Activated gamma-delta T cell treated with anti-CD3 and anti-CD28 coated beads, Interleukin-2, amount 50 U/mL, for 16 hours (primary cell): ENCODE results near the gene SAMD15.
"Not testable (repeated sequence)": the region's sequence is repeated elsewhere in the genome, so short reads cannot be mapped to it uniquely, and the experiment has no call there.

ENCODE experiments used
- DNase-seq: peaks from one replicate; pipeline ENCODE4 v3.0.0-alpha.2; 2020; ENCODE audit warnings: low read depth

The SAMD15 gene

GRCh38 chr14:77376771-77377501 is at the start of gene SAMD15, which contains the start of gene TMED8:
TSS of gene SAMD15 (plus strand) at chr14:77377379. CDS start at chr14:77377419, 40 bp downstream.
TSS of gene TMED8 (minus strand) at chr14:77377094. CDS start at chr14:77377053, 41 bp downstream.
- DNase-seq = peak; percentile 68

GRCh38 chr14:77329872-77330271 is 47.3 kb upstream of the SAMD15 start:
- no peak for DNase-seq

- no peak for DNase-seq
These were observed 41.6 kb upstream of the SAMD15 start for GRCh38 chr14:77335576-77335975.

- DNase-seq = not testable (repeated sequence)
These were observed 39.9 kb upstream of the SAMD15 start for GRCh38 chr14:77337255-77337654.

- no peak for DNase-seq
These were observed 39.3 kb upstream of the SAMD15 start for GRCh38 chr14:77337880-77338279.

- no peak for DNase-seq
These were observed 38.9 kb upstream of the SAMD15 start for GRCh38 chr14:77338302-77338701.

- DNase-seq = no peak
These were observed 37.8 kb upstream of the SAMD15 start for GRCh38 chr14:77339407-77339806.

GRCh38 chr14:77340389-77340788 is 36.8 kb upstream of the SAMD15 start:
- DNase-seq = no peak

GRCh38 chr14:77342726-77343397 is 34.3 kb upstream of the SAMD15 start:
- DNase-seq = no peak

- no peak for DNase-seq
These were observed 33.5 kb upstream of the SAMD15 start for GRCh38 chr14:77343662-77344061.

GRCh38 chr14:77344377-77344996 is 32.7 kb upstream of the SAMD15 start:
- DNase-seq = no peak

GRCh38 chr14:77346495-77346894 is 30.7 kb upstream of the SAMD15 start:
- no peak for DNase-seq

GRCh38 chr14:77347751-77348150 is 29.4 kb upstream of the SAMD15 start:
- DNase-seq = no peak

- no peak for DNase-seq
These were observed 23.6 kb upstream of the SAMD15 start for GRCh38 chr14:77353469-77354141.

- no peak for DNase-seq
These were observed 21.4 kb upstream of the SAMD15 start for GRCh38 chr14:77355811-77356210.

- DNase-seq = no peak
These were observed 20.3 kb upstream of the SAMD15 start for GRCh38 chr14:77356899-77357298.

- DNase-seq = no peak
These were observed 17.6 kb upstream of the SAMD15 start for GRCh38 chr14:77359626-77360025.

- DNase-seq = no peak
These were observed 13.0 kb upstream of the SAMD15 start for GRCh38 chr14:77364146-77364545.

- no peak for DNase-seq
These were observed 7.9 kb upstream of the SAMD15 start for GRCh38 chr14:77369285-77369684.

GRCh38 chr14:77372304-77372841 is 4.8 kb upstream of the SAMD15 start:
- DNase-seq = no peak

GRCh38 chr14:77375164-77375950 is 1.8 kb upstream of the SAMD15 start:
- DNase-seq = no peak
